OCI-LY7 (cell line): ENCODE measurements around the gene CTNNA3. TPM values are rescaled to one million over a fixed set of nuclear protein-coding genes. Genes with fewer than 3 reads are reported as not detected.

Experiments used
- BruUV-seq: library from RNA; stranded (reverse); fragments of 400-500 nt; replicated peaks from 2 replicates; lab custom pipeline; 2021; lab: Mats Ljungman, UMichigan
- CTCF ChIA-PET: fragments of 300-600 bp; sonication (Branson Sonifier 250); formaldehyde crosslinking; loops from one replicate; lab custom pipeline; 2022; ENCODE audit warnings: antibody characterized with exemption; ENCODE audit not compliant: unreplicated experiment; lab: Charles Lee
- POLR2A ChIA-PET: fragments of 300-600 bp; sonication (Branson Sonifier 250); formaldehyde crosslinking; loops from one replicate; lab custom pipeline; 2022; ENCODE audit warnings: antibody characterized with exemption; lab: Charles Lee
- DNase-seq: peaks from one replicate; pipeline ENCODE4 v3.0.0-alpha.2; 2015; ENCODE audit warnings: low spot score
- H2AFZ ChIP-seq: fragments of 200-600 bp; sonication (generic), shearing (Covaris generic); 2 replicates; pipeline ENCODE4 v1.6.1; 2014; ENCODE audit warnings: mild to moderate bottlenecking, antibody characterized with exemption, low read length, moderate library complexity
- H3K27ac ChIP-seq: fragments of 200-600 bp; sonication (generic); 2 replicates; pipeline ENCODE4 v1.5.1; 2014; ENCODE audit warnings: mixed run types, low read depth, mild to moderate bottlenecking, moderate library complexity, low read length, inconsistent platforms; ENCODE audit not compliant: poor library complexity, severe bottlenecking
- H3K36me3 ChIP-seq: fragments of 200-600 bp; sonication (generic); 2 replicates; pipeline ENCODE4 v1.6.1; 2014; ENCODE audit warnings: mild to moderate bottlenecking, antibody characterized with exemption, low read length, moderate library complexity, mixed read lengths; ENCODE audit not compliant: insufficient read depth
- H3K4me1 ChIP-seq: fragments of 200-600 bp; sonication (generic); 2 replicates; pipeline ENCODE4 v1.5.1; 2014; ENCODE audit warnings: mild to moderate bottlenecking, low read length; ENCODE audit not compliant: insufficient read depth, poor library complexity, severe bottlenecking
- H3K4me2 ChIP-seq: fragments of 200-600 bp; sonication (generic); 2 replicates; pipeline ENCODE4 v1.6.1; 2014; ENCODE audit warnings: mild to moderate bottlenecking, low read length
- H3K4me3 ChIP-seq: fragments of 200-600 bp; sonication (generic); 2 replicates; pipeline ENCODE4 v1.5.1; 2014; ENCODE audit warnings: mild to moderate bottlenecking, low read depth, low read length; ENCODE audit not compliant: poor library complexity, severe bottlenecking
- H3K79me2 ChIP-seq: fragments of 200-600 bp; sonication (generic); 2 replicates; pipeline ENCODE4 v1.6.1; 2016; ENCODE audit warnings: low read depth, mild to moderate bottlenecking, low read length, moderate library complexity, mixed read lengths; ENCODE audit not compliant: insufficient read depth
- H3K9me2 ChIP-seq: fragments of 200-600 bp; sonication (generic); 2 replicates; pipeline ENCODE4 v1.6.1; 2016; ENCODE audit warnings: mild to moderate bottlenecking, low read length, mixed read lengths; ENCODE audit not compliant: insufficient read depth
- H3K9me3 ChIP-seq: fragments of 200-600 bp; sonication (generic); 2 replicates; pipeline ENCODE4 v1.6.1; 2014; ENCODE audit warnings: mild to moderate bottlenecking, mixed run types, low read length, mixed read lengths
- H4K20me1 ChIP-seq: fragments of 200-600 bp; sonication (generic); 2 replicates; pipeline ENCODE4 v1.6.1; 2014; ENCODE audit warnings: mild to moderate bottlenecking, antibody characterized with exemption, low read length, moderate library complexity, mixed read lengths; ENCODE audit not compliant: insufficient read depth
- CTCF ChIP-seq: fragments of 200-600 bp; sonication (generic); conservative IDR thresholded peaks from 2 replicates; pipeline ENCODE4 v1.5.1; 2014; ENCODE audit warnings: mild to moderate bottlenecking, antibody characterized with exemption, low read length, moderate library complexity, mixed read lengths
- EZH2phosphoT487 ChIP-seq: fragments of 200-600 bp; sonication (generic); IDR thresholded peaks from 2 replicates; pipeline ENCODE4 v1.6.1; 2018; ENCODE audit warnings: low read depth, borderline replicate concordance, mild to moderate bottlenecking, mixed run types, antibody characterized with exemption, low read length, moderate library complexity, mixed read lengths
- intact Hi-C: fragments of 100-400 bp; cut with micrococcal nuclease; formaldehyde crosslinking; loops from one replicate; pipeline ENCODE4 v1.10.0; 2022; ENCODE audit not compliant: unreplicated experiment
- total RNA-seq, 2 experiments: library from RNA; depleted of rRNA in 1 of 2; stranded (reverse); fragments of >200 nt in 1 of 2; shearing (Covaris generic) in 1 of 2; gene quantifications; 2 replicates each; pipeline ENCODE4 v1.2.3, GENCODE V29; 2014 to 2022

CTNNA3 gene
- total RNA-seq, 2 experiments from 2014 or later, result not detected

- CTCF ChIA-PET, result no interaction called here
- Histone ChIP-seq H3K9me3 (no peaks in the 10 kb centered on the region), H3K4me2 (no peak overlapping the region), H3K4me3 (no peak overlapping the region), H3K4me1 (no peaks in the 10 kb centered on the region), H3K79me2 (no peaks in the 10 kb centered on the region), H2AFZ (no peak overlapping the region), H3K27ac (no peak overlapping the region), H4K20me1 (no peaks in the 10 kb centered on the region), H3K9me2 (no peaks in the 10 kb centered on the region), H3K36me3 (no peaks in the 10 kb centered on the region)
- no TSS peak for BruUV-seq
- POLR2A ChIA-PET, result no interaction called here
- TF ChIP-seq CTCF (no peak), EZH2phosphoT487 (no peak)
- DNase-seq, result no peak
- intact Hi-C loops, result no loop called here
Measured at GRCh38 chr10:67086327-67087134, 609.5 kb downstream of the CTNNA3 start.

- intact Hi-C loops, result no loop called here
- Histone ChIP-seq H3K4me3 (no peak overlapping the region), H3K4me1 (no peaks in the 10 kb centered on the region), H3K79me2 (no peaks in the 10 kb centered on the region), H3K27ac (no peak overlapping the region), H2AFZ (no peak overlapping the region), H4K20me1 (no peaks in the 10 kb centered on the region), H3K36me3 (no peaks in the 10 kb centered on the region), H3K4me2 (no peak overlapping the region), H3K9me2 (no peaks in the 10 kb centered on the region), H3K9me3 (no peaks in the 10 kb centered on the region)
- ChIA-PET CTCF (no interaction called here), POLR2A (no interaction called here)
- DNase-seq, result no peak
- BruUV-seq, result no TSS peak
- TF ChIP-seq CTCF (no peak), EZH2phosphoT487 (no peak)
Measured at GRCh38 chr10:67079126-67079525, 616.9 kb downstream of the CTNNA3 start.

- intact Hi-C loops, result no loop called here
Measured at GRCh38 chr10:67077376-67077775, 618.6 kb downstream of the CTNNA3 start.

More at GRCh38 chr10:67077376-67077775, 618.6 kb downstream of the CTNNA3 start:
- ChIA-PET CTCF (no interaction called here), POLR2A (interaction anchor here (0.7 kb wide), 1 partner anchor 272 kb away, joined by 3 read pairs; no protein-coding TSS in a partner anchor)
- H3K9me2 ChIP-seq, result no peaks in the 10 kb centered on the region
- no peak for DNase-seq
- BruUV-seq, result no TSS peak
- no peaks in the 10 kb centered on the region for H3K79me2 ChIP-seq
- H3K9me3 ChIP-seq, result no peaks in the 10 kb centered on the region
- H3K4me2 ChIP-seq, result no peak overlapping the region
- no peaks in the 10 kb centered on the region for H3K4me1 ChIP-seq
- TF ChIP-seq EZH2phosphoT487 (no peak), CTCF (no peak)
- no peaks in the 10 kb centered on the region for H3K36me3 ChIP-seq
- no peaks in the 10 kb centered on the region for H4K20me1 ChIP-seq
- H2AFZ ChIP-seq, result no peak overlapping the region
- H3K27ac ChIP-seq, result no peak overlapping the region
- no peak overlapping the region for H3K4me3 ChIP-seq
